MM.1S (cell line): ENCODE data around the gene NTSR1.

ENCODE experiments used
- DNase-seq: peaks from one replicate; pipeline ENCODE4 v3.0.0-alpha.2; 2015
- H2AFZ ChIP-seq: fragments of 300-600 bp; sonication (generic); 2 replicates; pipeline ENCODE4 v1.6.0; 2016; ENCODE audit warnings: antibody characterized with exemption, low read length
- H3F3A ChIP-seq: fragments of 300-600 bp; sonication (generic); 2 replicates; pipeline ENCODE4 v1.6.1; 2016; ENCODE audit warnings: mild to moderate bottlenecking, antibody characterized with exemption, low read length, moderate library complexity, mixed read lengths; ENCODE audit not compliant: insufficient read depth
- H3K27ac ChIP-seq: fragments of 300-600 bp; sonication (generic); 2 replicates; pipeline ENCODE4 v1.5.1; 2016; ENCODE audit warnings: mild to moderate bottlenecking, low read length
- H3K27me3 ChIP-seq: fragments of 300-600 bp; sonication (generic); replicated peaks from 2 replicates; pipeline ENCODE4 v1.6.0; 2016; ENCODE audit warnings: low read length; ENCODE audit not compliant: insufficient read depth
- H3K36me3 ChIP-seq: fragments of 300-600 bp; sonication (generic); replicated peaks from 2 replicates; pipeline ENCODE4 v1.6.1; 2016; ENCODE audit warnings: mild to moderate bottlenecking, low read length, mixed read lengths; ENCODE audit not compliant: insufficient read depth
- H3K4me1 ChIP-seq: fragments of 300-600 bp; sonication (generic); 2 replicates; pipeline ENCODE4 v1.6.1; 2016; ENCODE audit warnings: low read length, mixed read lengths
- H3K4me2 ChIP-seq: fragments of 300-600 bp; sonication (generic); 2 replicates; pipeline ENCODE4 v1.6.0; 2016; ENCODE audit warnings: low read depth, low read length
- H3K4me3 ChIP-seq: fragments of 300-600 bp; sonication (generic); 2 replicates; pipeline ENCODE4 v1.5.1; 2016; ENCODE audit warnings: low read length, mixed read lengths
- H3K79me2 ChIP-seq: fragments of 300-600 bp; sonication (generic); 2 replicates; pipeline ENCODE4 v1.6.1; 2016; ENCODE audit warnings: mixed run types, low read length, mixed read lengths
- H3K9ac ChIP-seq: fragments of 300-600 bp; sonication (generic); 2 replicates; pipeline ENCODE4 v1.6.1; 2016; ENCODE audit warnings: low read length, mixed read lengths
- H3K9me2 ChIP-seq: fragments of 300-600 bp; sonication (generic); replicated peaks from 2 replicates; pipeline ENCODE4 v1.6.1; 2016; ENCODE audit warnings: mild to moderate bottlenecking, low read length, mixed read lengths; ENCODE audit not compliant: insufficient read depth
- H3K9me3 ChIP-seq: fragments of 300-600 bp; sonication (generic); replicated peaks from 2 replicates; pipeline ENCODE4 v1.6.1; 2016; ENCODE audit warnings: mild to moderate bottlenecking, low read length, mixed read lengths; ENCODE audit not compliant: insufficient read depth
- H4K20me1 ChIP-seq: fragments of 300-600 bp; sonication (generic); 2 replicates; pipeline ENCODE4 v1.6.1; 2016; ENCODE audit warnings: mild to moderate bottlenecking, low read length, moderate library complexity, mixed read lengths; ENCODE audit not compliant: insufficient read depth
- EZH2 ChIP-seq: fragments of 300-600 bp; sonication (generic); optimal IDR thresholded peaks from 2 replicates; pipeline ENCODE3; 2017; ENCODE audit warnings: low read depth, mild to moderate bottlenecking, antibody characterized with exemption, low read length, mixed read lengths
- EZH2phosphoT487 ChIP-seq: fragments of 300-600 bp; sonication (generic); IDR thresholded peaks from 2 replicates; pipeline ENCODE4 v1.6.1; 2018; ENCODE audit warnings: antibody characterized with exemption, low read length
- TF ChIP-seq, protein P1 (sequence below): fragments of 300-600 bp; sonication (generic); IDR thresholded peaks from 2 replicates; pipeline ENCODE4 v1.5.1; 2016; ENCODE audit warnings: antibody characterized with exemption, low read length, mixed read lengths

Gene NTSR1

DNA sequence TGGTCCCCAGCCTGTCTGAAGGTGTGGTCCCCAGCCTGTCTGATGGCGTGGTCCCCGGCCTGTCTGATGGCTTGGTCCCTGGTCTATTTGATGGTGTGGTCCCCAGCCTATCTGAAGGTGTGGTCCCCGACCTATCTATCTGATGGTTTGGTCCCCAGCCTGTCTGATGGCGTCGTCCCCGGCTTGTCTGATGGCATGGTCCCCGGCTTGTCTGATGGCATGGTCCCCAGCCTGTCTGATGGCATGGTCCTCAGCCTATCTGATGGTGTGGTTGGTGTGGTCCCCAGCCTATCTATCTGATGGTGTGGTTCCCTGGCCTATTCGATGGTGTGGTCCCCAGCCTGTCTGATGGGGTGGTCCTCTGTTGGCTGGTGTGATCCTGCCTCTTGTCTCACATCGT lies 69.4 kb downstream of the NTSR1 start:
- Histone ChIP-seq H3K4me3 (no peak overlapping the region), H3K27me3 (peaks cover 83% of the 10 kb centered on the region), H3K27ac (no peak overlapping the region), H3F3A (no peaks in the 10 kb centered on the region), H3K9ac (no peak overlapping the region), H3K9me2 (no peaks in the 10 kb centered on the region), H3K9me3 (no peaks in the 10 kb centered on the region), H3K4me2 (no peak overlapping the region), H4K20me1 (no peaks in the 10 kb centered on the region), H3K4me1 (peaks cover 6% of the 10 kb centered on the region), H3K36me3 (no peaks in the 10 kb centered on the region), H3K79me2 (no peaks in the 10 kb centered on the region), H2AFZ (no peak overlapping the region)
- no peak for DNase-seq
- TF ChIP-seq, protein P1, sequence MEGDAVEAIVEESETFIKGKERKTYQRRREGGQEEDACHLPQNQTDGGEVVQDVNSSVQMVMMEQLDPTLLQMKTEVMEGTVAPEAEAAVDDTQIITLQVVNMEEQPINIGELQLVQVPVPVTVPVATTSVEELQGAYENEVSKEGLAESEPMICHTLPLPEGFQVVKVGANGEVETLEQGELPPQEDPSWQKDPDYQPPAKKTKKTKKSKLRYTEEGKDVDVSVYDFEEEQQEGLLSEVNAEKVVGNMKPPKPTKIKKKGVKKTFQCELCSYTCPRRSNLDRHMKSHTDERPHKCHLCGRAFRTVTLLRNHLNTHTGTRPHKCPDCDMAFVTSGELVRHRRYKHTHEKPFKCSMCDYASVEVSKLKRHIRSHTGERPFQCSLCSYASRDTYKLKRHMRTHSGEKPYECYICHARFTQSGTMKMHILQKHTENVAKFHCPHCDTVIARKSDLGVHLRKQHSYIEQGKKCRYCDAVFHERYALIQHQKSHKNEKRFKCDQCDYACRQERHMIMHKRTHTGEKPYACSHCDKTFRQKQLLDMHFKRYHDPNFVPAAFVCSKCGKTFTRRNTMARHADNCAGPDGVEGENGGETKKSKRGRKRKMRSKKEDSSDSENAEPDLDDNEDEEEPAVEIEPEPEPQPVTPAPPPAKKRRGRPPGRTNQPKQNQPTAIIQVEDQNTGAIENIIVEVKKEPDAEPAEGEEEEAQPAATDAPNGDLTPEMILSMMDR, result no peak
- TF ChIP-seq EZH2phosphoT487 (no peak), EZH2 (no peak)

DNA sequence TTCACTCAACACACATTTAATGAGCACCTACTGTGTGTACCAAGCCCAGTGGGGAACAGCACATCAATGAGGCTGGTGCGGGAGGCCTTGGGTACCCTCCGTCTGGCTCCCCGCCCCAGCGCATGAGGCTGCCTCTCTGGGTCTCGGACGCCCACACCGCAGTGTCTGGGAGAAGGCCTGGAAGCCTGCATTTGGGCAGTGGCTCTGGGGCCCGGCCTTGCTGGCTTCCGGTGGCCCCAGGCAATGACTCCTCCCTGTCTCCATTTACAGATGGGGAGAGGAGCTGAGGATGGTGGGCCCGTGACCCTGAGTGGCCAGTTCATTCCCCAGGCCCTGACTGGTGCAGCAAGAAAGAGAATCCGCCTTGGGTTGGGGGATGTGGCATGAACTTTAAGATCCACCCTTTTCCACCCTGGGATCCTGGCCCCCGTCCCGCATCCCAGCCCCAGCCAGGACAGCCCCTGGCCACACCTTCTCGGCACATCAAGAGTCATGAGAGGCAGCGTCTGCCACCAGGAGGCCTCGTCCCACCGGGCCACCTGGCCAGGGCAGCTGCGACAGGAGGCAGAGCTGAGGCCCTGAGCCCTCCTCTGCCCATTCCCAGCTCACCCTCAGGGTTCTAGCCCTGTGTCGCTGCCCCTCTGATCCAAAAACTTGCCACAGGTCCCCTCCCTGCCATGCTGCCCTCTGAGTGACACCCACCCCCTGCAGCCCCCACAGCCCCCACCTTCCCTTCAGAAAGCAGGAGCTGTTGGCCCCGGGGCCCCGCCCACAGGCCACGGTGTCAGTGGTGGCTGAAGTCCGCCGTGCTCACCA lies 70.2 kb downstream of the NTSR1 start:
- TF ChIP-seq EZH2phosphoT487, result no peak
- TF ChIP-seq, protein P1, result no peak
- no peak for TF ChIP-seq EZH2
- no peak for DNase-seq
- Histone ChIP-seq H3K36me3 (no peaks in the 10 kb centered on the region), H3F3A (no peaks in the 10 kb centered on the region), H2AFZ (no peak overlapping the region), H3K9me3 (no peaks in the 10 kb centered on the region), H3K27ac (no peak overlapping the region), H3K27me3 (peaks cover 83% of the 10 kb centered on the region), H3K79me2 (no peaks in the 10 kb centered on the region), H3K4me2 (no peak overlapping the region), H3K4me1 (peaks cover 6% of the 10 kb centered on the region), H3K4me3 (no peak overlapping the region), H4K20me1 (no peaks in the 10 kb centered on the region), H3K9ac (no peak overlapping the region), H3K9me2 (no peaks in the 10 kb centered on the region)

DNA sequence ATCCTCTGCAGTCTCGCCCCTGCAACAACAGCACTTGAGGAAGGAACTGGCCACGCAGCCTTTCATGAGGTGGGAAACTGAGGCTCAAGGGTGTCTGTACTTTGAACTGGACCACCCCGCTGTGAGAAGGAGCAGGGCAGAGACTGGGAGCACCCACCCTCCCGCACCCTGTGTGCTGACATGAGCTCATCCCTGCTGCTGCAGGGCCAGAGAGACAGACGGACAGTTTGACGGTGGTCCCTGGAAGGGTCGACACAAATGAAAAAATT lies 70.7 kb downstream of the NTSR1 start:
- Histone ChIP-seq H2AFZ (no peak overlapping the region), H3K9me3 (no peaks in the 10 kb centered on the region), H3K27me3 (peaks cover 83% of the 10 kb centered on the region), H3K79me2 (no peaks in the 10 kb centered on the region), H3K36me3 (no peaks in the 10 kb centered on the region), H3K9ac (no peak overlapping the region), H3K9me2 (no peaks in the 10 kb centered on the region), H3K4me3 (no peak overlapping the region), H3K4me2 (no peak overlapping the region), H3K27ac (no peak overlapping the region), H3K4me1 (peaks cover 6% of the 10 kb centered on the region), H4K20me1 (no peaks in the 10 kb centered on the region), H3F3A (no peaks in the 10 kb centered on the region)
- TF ChIP-seq EZH2phosphoT487 (no peak), EZH2 (no peak)
- TF ChIP-seq, protein P1, result no peak
- DNase-seq, result no peak
